SU-DHL-6 (cell line): Measurements from ENCODE around the gene ALK.

Experiments used
- H2AFZ ChIP-seq: fragments of 200-600 bp; sonication (generic); 2 replicates; pipeline ENCODE4 v1.6.1; 2014; ENCODE audit warnings: low read depth, mild to moderate bottlenecking, moderate library complexity, mixed read lengths, antibody characterized with exemption, low read length; ENCODE audit not compliant: severe bottlenecking
- H3F3A ChIP-seq: fragments of 200-600 bp; shearing (Covaris generic); 2 replicates; pipeline ENCODE4 v1.6.0; 2016; ENCODE audit warnings: antibody characterized with exemption, mild to moderate bottlenecking; ENCODE audit not compliant: insufficient read depth
- H3K27ac ChIP-seq: fragments of 200-600 bp; sonication (generic); 2 replicates; pipeline ENCODE4 v1.5.1; 2016; ENCODE audit warnings: low read depth, mild to moderate bottlenecking, low read length, moderate library complexity, mixed read lengths
- H3K27me3 ChIP-seq: fragments of 200-600 bp; sonication (generic), shearing (Covaris generic); 2 replicates; pipeline ENCODE4 v1.6.0; 2014; ENCODE audit warnings: mild to moderate bottlenecking, low read length
- H3K36me3 ChIP-seq: fragments of 200-600 bp; sonication (generic); 2 replicates; pipeline ENCODE4 v1.6.1; 2014; ENCODE audit warnings: mild to moderate bottlenecking, low read length, mixed read lengths
- H3K4me2 ChIP-seq: fragments of 300-600, 200-600 bp; shearing (Covaris generic), sonication (generic); 2 replicates; pipeline ENCODE4 v1.6.0; 2014; ENCODE audit warnings: low read length, low read depth, mild to moderate bottlenecking; ENCODE audit not compliant: poor library complexity, severe bottlenecking
- H3K4me3 ChIP-seq: fragments of 200-600 bp; sonication (generic); 2 replicates; pipeline ENCODE4 v1.5.1; 2014; ENCODE audit warnings: antibody characterized with exemption, low read length, mild to moderate bottlenecking, mixed read lengths; ENCODE audit not compliant: insufficient read depth, poor library complexity, severe bottlenecking
- H3K79me2 ChIP-seq: fragments of 200-600 bp; sonication (generic); 2 replicates; pipeline ENCODE4 v1.6.1; 2014; ENCODE audit warnings: mild to moderate bottlenecking, low read length, moderate library complexity; ENCODE audit not compliant: insufficient read depth
- H3K9ac ChIP-seq: fragments of 200-600 bp; sonication (generic); 2 replicates; pipeline ENCODE4 v1.7.0; 2014; ENCODE audit warnings: mild to moderate bottlenecking, low read length
- H3K9me2 ChIP-seq: fragments of 200-600 bp; sonication (generic); replicated peaks from 2 replicates; pipeline ENCODE4 v1.6.1; 2014; ENCODE audit warnings: low read length; ENCODE audit not compliant: insufficient read depth
- H3K9me3 ChIP-seq: fragments of 200-600 bp; sonication (generic); 2 replicates; pipeline ENCODE4 v1.6.1; 2014; ENCODE audit warnings: low read length, mixed read lengths; ENCODE audit not compliant: insufficient read depth
- H4K20me1 ChIP-seq: fragments of 200-600 bp; sonication (generic); 2 replicates; pipeline ENCODE4 v1.6.1; 2014; ENCODE audit warnings: low read depth, mild to moderate bottlenecking, antibody characterized with exemption, low read length, moderate library complexity, mixed read lengths
- EZH2phosphoT487 ChIP-seq: fragments of 200-600 bp; sonication (generic), shearing (Covaris generic); conservative IDR thresholded peaks from 2 replicates; pipeline ENCODE4 v1.6.1; 2018; ENCODE audit warnings: mild to moderate bottlenecking, antibody characterized with exemption, low read length, moderate library complexity, mixed read lengths
- TF ChIP-seq, protein P1 (sequence below): fragments of 200-600 bp; sonication (generic); IDR thresholded peaks from one replicate; pipeline ENCODE4 v1.5.1; 2017; ENCODE audit warnings: antibody characterized with exemption, mild to moderate bottlenecking, low read length, moderate library complexity; ENCODE audit not compliant: insufficient read depth, poor library complexity, severe bottlenecking

ALK gene

DNA sequence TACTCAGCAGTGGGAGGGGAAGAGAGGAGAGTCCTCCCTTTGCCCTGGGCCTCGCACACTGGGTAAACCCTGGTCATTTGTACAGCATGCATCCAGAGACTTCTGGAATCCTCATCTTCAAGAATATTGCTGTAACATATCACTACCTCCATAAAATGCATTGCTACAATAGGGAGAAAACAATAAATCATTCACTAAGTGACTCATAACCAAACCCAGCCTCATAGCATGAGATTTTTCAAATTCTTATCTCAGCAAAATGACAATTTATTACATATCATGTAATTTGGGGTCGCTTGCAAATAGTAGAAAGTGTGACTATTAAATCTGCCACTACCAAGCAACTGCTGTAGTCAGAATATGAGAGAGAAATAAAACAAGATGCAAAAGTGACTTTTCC is 189.4 kb downstream of the ALK start:
- Histone ChIP-seq H3K79me2 (no peaks in the 10 kb centered on the region), H3K9me3 (no peaks in the 10 kb centered on the region), H3K9ac (no peak overlapping the region), H4K20me1 (no peaks in the 10 kb centered on the region), H3K4me2 (no peak overlapping the region), H3K9me2 (no peaks in the 10 kb centered on the region), H3K27me3 (no peaks in the 10 kb centered on the region), H3K27ac (no peak overlapping the region), H3K4me3 (no peak overlapping the region), H3F3A (no peaks in the 10 kb centered on the region), H3K36me3 (no peaks in the 10 kb centered on the region), H2AFZ (no peak overlapping the region)
- TF ChIP-seq EZH2phosphoT487: no peak

DNA sequence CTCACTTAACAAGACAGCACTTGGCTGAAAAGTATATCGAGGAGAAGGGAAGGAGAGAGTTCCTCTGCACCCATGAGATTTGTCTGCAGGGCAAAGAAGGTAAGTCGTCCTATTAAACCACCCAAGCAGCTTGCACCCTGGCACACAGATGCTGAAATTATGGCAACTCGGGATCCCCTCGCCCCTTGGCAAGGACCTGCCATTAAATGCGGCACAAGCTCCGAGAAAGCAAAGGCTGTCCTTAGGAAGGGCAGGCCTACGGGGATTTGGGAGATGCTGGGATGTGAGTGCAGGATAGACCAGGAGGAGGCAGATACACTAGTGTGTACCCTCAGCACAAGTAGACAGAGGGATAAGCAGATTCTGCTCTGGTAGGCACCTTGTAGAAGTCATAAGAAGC is 191.5 kb downstream of the ALK start:
- Histone ChIP-seq H3K27me3 (no peaks in the 10 kb centered on the region), H3F3A (no peaks in the 10 kb centered on the region), H3K4me3 (no peak overlapping the region), H2AFZ (no peak overlapping the region), H3K4me2 (no peak overlapping the region), H3K36me3 (no peaks in the 10 kb centered on the region), H3K9me2 (no peaks in the 10 kb centered on the region), H4K20me1 (no peaks in the 10 kb centered on the region), H3K79me2 (no peaks in the 10 kb centered on the region), H3K9ac (no peak overlapping the region), H3K27ac (no peak overlapping the region), H3K9me3 (no peaks in the 10 kb centered on the region)
- TF ChIP-seq, protein P1, sequence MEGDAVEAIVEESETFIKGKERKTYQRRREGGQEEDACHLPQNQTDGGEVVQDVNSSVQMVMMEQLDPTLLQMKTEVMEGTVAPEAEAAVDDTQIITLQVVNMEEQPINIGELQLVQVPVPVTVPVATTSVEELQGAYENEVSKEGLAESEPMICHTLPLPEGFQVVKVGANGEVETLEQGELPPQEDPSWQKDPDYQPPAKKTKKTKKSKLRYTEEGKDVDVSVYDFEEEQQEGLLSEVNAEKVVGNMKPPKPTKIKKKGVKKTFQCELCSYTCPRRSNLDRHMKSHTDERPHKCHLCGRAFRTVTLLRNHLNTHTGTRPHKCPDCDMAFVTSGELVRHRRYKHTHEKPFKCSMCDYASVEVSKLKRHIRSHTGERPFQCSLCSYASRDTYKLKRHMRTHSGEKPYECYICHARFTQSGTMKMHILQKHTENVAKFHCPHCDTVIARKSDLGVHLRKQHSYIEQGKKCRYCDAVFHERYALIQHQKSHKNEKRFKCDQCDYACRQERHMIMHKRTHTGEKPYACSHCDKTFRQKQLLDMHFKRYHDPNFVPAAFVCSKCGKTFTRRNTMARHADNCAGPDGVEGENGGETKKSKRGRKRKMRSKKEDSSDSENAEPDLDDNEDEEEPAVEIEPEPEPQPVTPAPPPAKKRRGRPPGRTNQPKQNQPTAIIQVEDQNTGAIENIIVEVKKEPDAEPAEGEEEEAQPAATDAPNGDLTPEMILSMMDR: no peak
- no peak for TF ChIP-seq EZH2phosphoT487

DNA sequence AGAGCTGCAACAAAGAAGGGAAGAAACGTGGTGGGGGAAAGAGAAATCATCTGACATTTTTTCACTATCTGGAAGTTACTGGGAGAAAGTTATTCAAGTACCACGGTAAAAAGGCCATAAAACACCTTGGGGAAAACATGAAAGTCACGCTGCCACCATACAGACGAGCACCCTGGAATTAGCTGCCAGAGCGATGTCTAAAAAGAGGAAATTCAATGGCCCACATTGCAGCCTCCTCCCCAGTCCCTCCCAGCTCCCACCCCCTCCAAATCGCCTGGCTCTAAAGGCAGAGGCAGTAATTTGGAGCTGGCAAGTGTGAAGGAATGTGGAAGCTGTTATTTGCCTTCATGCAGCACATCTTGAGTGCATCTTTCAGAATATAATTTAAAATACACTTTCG is 192.0 kb downstream of the ALK start:
- no peak overlapping the region for H3K4me2 ChIP-seq
- H2AFZ ChIP-seq: no peak overlapping the region
- no peak overlapping the region for H3K9ac ChIP-seq
- no peaks in the 10 kb centered on the region for H3F3A ChIP-seq
- H3K4me3 ChIP-seq: no peak overlapping the region
- H4K20me1 ChIP-seq: no peaks in the 10 kb centered on the region
- H3K27me3 ChIP-seq: no peaks in the 10 kb centered on the region
- no peaks in the 10 kb centered on the region for H3K36me3 ChIP-seq
- TF ChIP-seq, protein P1: no peak
- no peak for TF ChIP-seq EZH2phosphoT487
- no peaks in the 10 kb centered on the region for H3K9me2 ChIP-seq
- H3K79me2 ChIP-seq: no peaks in the 10 kb centered on the region
- no peak overlapping the region for H3K27ac ChIP-seq
- H3K9me3 ChIP-seq: no peaks in the 10 kb centered on the region

DNA sequence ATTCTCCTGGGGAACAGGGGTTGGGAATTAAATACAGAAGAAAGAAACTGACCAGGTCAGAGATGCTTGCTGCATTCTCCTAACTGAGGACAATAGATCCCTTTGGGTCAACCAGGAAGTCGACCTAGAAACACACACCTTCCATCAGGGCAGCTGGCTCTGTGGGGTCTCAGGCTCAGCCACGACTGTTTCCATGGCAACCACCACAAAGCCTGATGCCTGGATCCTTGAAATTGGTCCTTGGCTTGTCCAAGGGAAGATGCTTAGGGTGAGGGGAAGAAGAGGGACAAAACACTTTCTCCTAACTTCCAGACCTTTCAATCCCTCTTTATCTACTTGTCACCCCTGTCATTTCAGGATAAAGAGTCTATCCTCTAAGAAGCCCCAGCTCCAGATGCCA is 194.4 kb downstream of the ALK start:
- H3K4me2 ChIP-seq: no peak overlapping the region
- H4K20me1 ChIP-seq: no peaks in the 10 kb centered on the region
- H3K36me3 ChIP-seq: no peaks in the 10 kb centered on the region
- H2AFZ ChIP-seq: no peak overlapping the region
- no peaks in the 10 kb centered on the region for H3F3A ChIP-seq
- no peaks in the 10 kb centered on the region for H3K79me2 ChIP-seq
- no peak overlapping the region for H3K4me3 ChIP-seq
- no peak overlapping the region for H3K9ac ChIP-seq
- no peaks in the 10 kb centered on the region for H3K9me3 ChIP-seq
- H3K27ac ChIP-seq: no peak overlapping the region
- no peaks in the 10 kb centered on the region for H3K27me3 ChIP-seq
- TF ChIP-seq, protein P1: no peak
- TF ChIP-seq EZH2phosphoT487: no peak
- no peaks in the 10 kb centered on the region for H3K9me2 ChIP-seq
